Heart right ventricle (tissue), 16 donors: ENCODE data around the gene ANO1. TPM values are rescaled to one million over a fixed set of nuclear protein-coding genes. Genes with fewer than 3 reads are reported as not detected.

Experiments
- ATAC-seq, 8 donors: fragments of 200-7000 bp; cut with Tn5 transposase; one replicate each; pipeline ENCODE4 v1.9.1; 2020; ENCODE audit warnings: mild to moderate bottlenecking in 8 of 8, moderate library complexity in 8 of 8, moderate number of reproducible peaks in 1 of 8
- DNase-seq, 2 donors: peaks; one replicate each; pipeline ENCODE4 v3.0.0-alpha.2; 2020
- H3K27ac ChIP-seq, 10 donors: fragments of 200-600 bp; sonication (generic) in 2 of 10; one replicate each; pipeline versions ENCODE4 v1.5.0 to v1.8.0; 2020 to 2022; ENCODE audit warnings: mild to moderate bottlenecking in 3 of 10
- H3K27me3 ChIP-seq, 7 donors: fragments of 200-600 bp; one replicate each; pipeline ENCODE4 v1.8.0; 2021 to 2022; ENCODE audit warnings: mild to moderate bottlenecking in 2 of 7
- H3K36me3 ChIP-seq, 9 donors: fragments of 200-600 bp; sonication (generic) in 1 of 9; one replicate each; pipeline versions ENCODE4 v1.5.0 to v1.8.0; 2020 to 2022; ENCODE audit warnings: mild to moderate bottlenecking in 2 of 9
- H3K4me1 ChIP-seq, 9 donors: fragments of 200-600 bp; sonication (generic) in 1 of 9; one replicate each; pipeline versions ENCODE4 v1.5.0 to v1.8.0; 2020 to 2022; ENCODE audit warnings: mild to moderate bottlenecking in 4 of 9
- H3K4me3 ChIP-seq, 10 donors: fragments of 200-600 bp; sonication (generic) in 2 of 10; one replicate each; pipeline versions ENCODE4 v1.5.0 to v1.8.0; 2020 to 2022; ENCODE audit warnings: mild to moderate bottlenecking in 7 of 10, moderate library complexity in 2 of 10
- H3K9me3 ChIP-seq, 11 donors: fragments of 200-600 bp in 10 of 11; sonication (generic) in 2 of 11; one replicate each; pipeline versions ENCODE4 v1.5.0 to v1.8.0; 2013 to 2022; ENCODE audit warnings: mild to moderate bottlenecking in 2 of 11, control low read depth in 1 of 11, moderate library complexity in 1 of 11
- WGBS, 2 donors: extraction: QIAGEN DNeasy Blood & Tissue Kit; methylation state at CpG; one replicate each; pipeline ENCODE4 v1.1.7; 2013; ENCODE audit warnings: inconsistent platforms in 1 of 2; 5-methylcytosine and 5-hydroxymethylcytosine counted together
- intact Hi-C, 10 donors: fragments of 100-400 bp; cut with DNase I; formaldehyde crosslinking; loops; one replicate each; pipeline versions ENCODE4 v1.11.1 to v1.14.2; 2022
- polyA plus RNA-seq, 2 donors: library from polyadenylated mRNA; stranded (reverse); fragments of 200-250 nt; gene quantifications; one replicate each; pipeline ENCODE4 v1.2.3, GENCODE V29; 2013
- total RNA-seq, 10 donors: library from RNA; stranded (reverse); fragmentation: NEBNext Ultra II Directional in 3 of 10; extraction: Animal tissue kit (Norgen Biotek cat#: 25700) in 3 of 10; gene quantifications; one replicate each; pipeline versions ENCODE4 v1.2.1 to v1.2.4, GENCODE V29; 2021 to 2023
- TF ChIP-seq, protein P1 (sequence below), 9 donors: fragments of 200-600 bp; sonication (generic) in 2 of 9; IDR thresholded peaks; one replicate each; pipeline versions ENCODE4 v1.5.0 to v1.8.0; 2021 to 2022; ENCODE audit warnings: antibody characterized with exemption in 9 of 9, mild to moderate bottlenecking in 5 of 9, moderate library complexity in 1 of 9
- donor health status: Arrhythmogenic right ventricular cardiomyopathy.
- donor health status: ischemic (EF 13 %, LVEDD 7.1; RV severe dilation, severe dysfunction).
- donor health status: healthy with polysubstance abuse.
- donor health status: DM: no; HTN: yes; CAD: no.
- donor health status: DM: no; HTN: no; CAD: no.
- donor health status: ischemic (EF 25% LVEDD 6.9; RV normal size, moderate dysfunction).
- donor health status: ischemic (EF 25% LVEDD 5.7; RV mildly dilated, moderate dysfunction).
- donor health status: healthy.
- donor health status: DM: yes; HTN: yes; CAD: no.
- donor health status: Ischemic cardiomyopathy.
- donor health status: ischemic (EF 35%, LVEDD 5.7; RV mildly dilated, moderate dysfunction).
- donor health status: nonischemic (EF 11% LVEDD 7.7; RV severe dilation, severe dysfunction).
- donor health status: DM: yes; HTN: yes; CAD: no.
- donor health status: PGD.
- donor health status: ischemic (EF 29% LVEDD 5.4; RV normal size, mild dysfunction).
- donor health status: nonischemic (EF 23%, LVEDD 6.1; RV moderate dilation, normal function).

The ANO1 gene
- total and polyA plus RNA-seq, 12 donors = 6.6 to 13.8 (median 9.7) TPM

DNA sequence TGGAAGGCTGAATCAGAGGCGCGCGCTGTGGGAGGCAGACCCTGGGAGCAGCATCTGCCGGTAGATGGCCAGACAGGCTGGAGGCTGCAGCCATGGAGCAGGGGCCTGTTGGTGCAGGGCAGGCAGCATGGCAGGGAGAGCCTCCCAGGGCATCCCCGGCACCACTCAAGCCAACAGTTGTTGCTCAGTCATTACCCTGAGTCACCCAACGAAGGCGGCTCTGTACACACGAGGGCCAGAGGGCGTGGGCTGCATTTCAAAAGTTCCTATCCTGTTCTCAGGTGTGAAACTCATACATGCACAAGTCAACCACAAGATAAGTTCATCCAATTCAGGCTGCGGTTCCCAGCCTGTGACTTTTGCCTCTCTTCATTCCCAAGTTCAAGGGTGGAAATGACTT lies 2.6 kb downstream of the ANO1 start:
- Histone ChIP-seq H3K4me3 (peak overlapping the region in 5 of 10 donors; percentile 53 to 59 (median 56)), H3K9me3 (no peaks in the 10 kb centered on the region), H3K27me3 (peaks cover 0 to 56% (median 23%) of the 10 kb centered on the region in 7 donors), H3K4me1 (peaks cover 0 to 54% (median 7%) of the 10 kb centered on the region in 9 donors), H3K27ac (peak overlapping the region in 2 of 10 donors; percentile 76 to 86), H3K36me3 (no peaks in the 10 kb centered on the region)
- intact Hi-C loops = loop anchor here in 4 of 10 donors (2.0 to 10.0 kb wide), 4 partner anchors 96 to 166 kb away; no protein-coding TSS in a partner anchor
- DNase-seq (no peak), ATAC-seq (no peak)
- TF ChIP-seq, protein P1, sequence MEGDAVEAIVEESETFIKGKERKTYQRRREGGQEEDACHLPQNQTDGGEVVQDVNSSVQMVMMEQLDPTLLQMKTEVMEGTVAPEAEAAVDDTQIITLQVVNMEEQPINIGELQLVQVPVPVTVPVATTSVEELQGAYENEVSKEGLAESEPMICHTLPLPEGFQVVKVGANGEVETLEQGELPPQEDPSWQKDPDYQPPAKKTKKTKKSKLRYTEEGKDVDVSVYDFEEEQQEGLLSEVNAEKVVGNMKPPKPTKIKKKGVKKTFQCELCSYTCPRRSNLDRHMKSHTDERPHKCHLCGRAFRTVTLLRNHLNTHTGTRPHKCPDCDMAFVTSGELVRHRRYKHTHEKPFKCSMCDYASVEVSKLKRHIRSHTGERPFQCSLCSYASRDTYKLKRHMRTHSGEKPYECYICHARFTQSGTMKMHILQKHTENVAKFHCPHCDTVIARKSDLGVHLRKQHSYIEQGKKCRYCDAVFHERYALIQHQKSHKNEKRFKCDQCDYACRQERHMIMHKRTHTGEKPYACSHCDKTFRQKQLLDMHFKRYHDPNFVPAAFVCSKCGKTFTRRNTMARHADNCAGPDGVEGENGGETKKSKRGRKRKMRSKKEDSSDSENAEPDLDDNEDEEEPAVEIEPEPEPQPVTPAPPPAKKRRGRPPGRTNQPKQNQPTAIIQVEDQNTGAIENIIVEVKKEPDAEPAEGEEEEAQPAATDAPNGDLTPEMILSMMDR (IDR thresholded peaks at IDR 0.05) = no peak
- WGBS, 2 donors = 80 to 84% methylated on average over 10 of the region's 10 CpGs

DNA sequence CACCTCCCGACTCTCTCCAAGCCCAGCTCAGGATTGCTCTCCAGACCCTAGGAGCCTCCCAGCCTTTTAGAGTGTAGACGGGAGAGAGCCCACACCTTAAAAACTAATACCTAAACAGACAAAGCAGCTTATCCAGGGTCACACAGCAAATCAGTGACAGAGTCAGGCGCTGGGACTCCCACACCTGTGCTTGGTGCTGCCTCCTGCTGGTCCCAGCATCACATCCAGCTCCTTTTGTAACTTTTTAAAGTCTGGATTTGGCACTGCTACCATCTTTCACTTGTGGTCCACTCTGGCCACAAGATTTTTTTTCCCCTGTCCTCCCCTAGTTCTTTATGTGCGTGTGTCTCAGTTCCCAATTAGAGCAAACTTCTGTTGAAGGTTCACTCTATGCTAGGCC lies 4.7 kb downstream of the ANO1 start:
- Histone ChIP-seq H3K27me3 (peaks cover 0 to 44% (median 15%) of the 10 kb centered on the region in 7 donors), H3K9me3 (no peaks in the 10 kb centered on the region), H3K4me3 (no peak overlapping the region), H3K27ac (peak overlapping the region in 1 of 10 donors; percentile 25), H3K4me1 (peaks cover 0 to 46% (median 3%) of the 10 kb centered on the region in 9 donors), H3K36me3 (peaks cover 0 to 6% (median 0%) of the 10 kb centered on the region in 9 donors)
- TF ChIP-seq, protein P1 (IDR thresholded peaks at IDR 0.05) = peak in 1 of 9 donors; percentile 12
- WGBS, 2 donors = 88 to 91% methylated on average over 4 of the region's 4 CpGs
- DNase-seq (no peak), ATAC-seq (no peak)
- intact Hi-C loops = loop anchor here in 3 of 10 donors (5.0 to 10.0 kb wide), 3 partner anchors 98 to 168 kb away; no protein-coding TSS in a partner anchor

DNA sequence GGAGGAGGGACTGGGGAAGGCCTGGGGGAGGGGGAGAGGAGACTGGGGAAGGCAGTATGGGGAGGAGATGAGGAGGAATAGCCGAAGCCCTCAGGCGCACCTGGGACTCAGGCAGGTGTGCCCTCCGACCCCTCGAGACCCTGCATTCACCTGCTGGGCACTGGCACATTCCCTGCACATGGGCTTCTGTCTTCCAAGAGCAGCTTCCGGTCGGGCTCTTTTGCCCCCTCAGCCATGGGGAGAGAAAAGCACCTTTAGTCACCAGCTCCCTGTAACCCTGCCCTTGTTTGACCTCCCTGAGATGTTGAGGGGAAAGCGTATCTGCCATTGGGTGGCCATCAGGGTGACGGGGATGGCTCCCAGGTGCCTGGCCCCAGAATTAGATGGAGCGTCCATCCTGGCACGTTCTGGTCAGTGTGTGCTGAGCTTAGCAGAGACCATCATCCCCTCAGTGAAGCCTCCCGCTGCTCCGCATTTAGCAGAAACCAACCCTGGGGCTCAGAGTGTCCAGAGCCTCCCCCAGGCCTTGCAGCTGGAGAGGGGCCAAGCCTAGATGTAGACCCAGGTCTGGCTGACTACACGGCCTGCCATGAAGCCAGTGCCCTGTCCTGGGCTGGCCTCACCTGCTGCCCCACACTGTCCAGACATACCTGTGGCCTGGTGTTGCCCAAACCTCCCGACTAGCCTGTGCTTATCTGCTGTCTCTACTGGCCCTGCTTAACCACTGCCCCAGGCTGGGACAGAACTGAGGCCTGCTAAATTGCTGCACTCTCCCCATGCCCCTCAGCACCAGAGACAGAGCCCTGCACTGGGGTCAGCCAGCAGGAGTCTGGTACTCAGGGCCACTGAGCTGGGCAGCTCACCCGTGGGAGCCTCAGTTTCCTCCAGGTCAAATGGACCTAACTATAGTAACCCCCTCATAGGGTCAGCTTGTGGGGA lies 6.2 kb downstream of the ANO1 start:
- Histone ChIP-seq H3K4me1 (peaks cover 0 to 42% (median 0%) of the 10 kb centered on the region in 9 donors), H3K4me3 (no peak overlapping the region), H3K27me3 (peaks cover 0 to 33% (median 7%) of the 10 kb centered on the region in 7 donors), H3K9me3 (no peaks in the 10 kb centered on the region), H3K36me3 (peaks cover 0 to 6% (median 0%) of the 10 kb centered on the region in 9 donors), H3K27ac (no peak overlapping the region)
- TF ChIP-seq, protein P1 (IDR thresholded peaks at IDR 0.05) = no peak
- WGBS, 2 donors = 90 to 91% methylated on average over 15 of the region's 15 CpGs
- DNase-seq (no peak), ATAC-seq (no peak)
- intact Hi-C loops = loop anchor here in 3 of 10 donors (5.0 to 10.0 kb wide), 3 partner anchors 100 to 170 kb away; no protein-coding TSS in a partner anchor
